ENCODE measurements around the gene KAT2A. TPM values are rescaled to one million over a fixed set of nuclear protein-coding genes. Genes with fewer than 3 reads are reported as not detected.
A peak's percentile ranks its signal among the peaks of the same experiment; 100 is the strongest.

KAT2A gene
- total RNA-seq, 4 donors from 2014 or later = 25.3 to 55.5 (median 37.1) TPM

GRCh38 chr17:42068979-42069378 lies 52.2 kb downstream of the KAT2A start:
- no peak for DNase-seq (ENCODE audit: low spot score in 2 of 2)
- TF ChIP-seq POLR2A (IDR thresholded peaks at IDR 0.05) = no peak
- no peak for TF ChIP-seq CTCF (IDR thresholded peaks at IDR 0.05)
- H3K4me3 ChIP-seq (ENCODE audit: low read depth, poor library complexity, severe bottlenecking) = no peak overlapping the region
- 78 to 85% methylated on average over 3 of the region's 3 CpGs for WGBS, 2 donors
- intact Hi-C loops (cut with DNase I; ENCODE audit: low total_unique reads) = loop anchor here (5.0 kb wide), 1 partner anchor 48 kb away; no protein-coding TSS in a partner anchor

GRCh38 chr17:42067371-42068091 lies 53.6 kb downstream of the KAT2A start:
- peak; percentile 56 to 95 for DNase-seq (ENCODE audit: low spot score in 2 of 2)
- intact Hi-C loops (cut with DNase I; ENCODE audit: low total_unique reads) = loop anchor here (5.0 kb wide), 1 partner anchor 50 kb away; no protein-coding TSS in a partner anchor
- 15 to 17% methylated on average over 11 to 12 of the region's 12 CpGs for WGBS, 2 donors
- TF ChIP-seq POLR2A (IDR thresholded peaks at IDR 0.05) (no peak), CTCF (IDR thresholded peaks at IDR 0.05) (peak in 1 of 3 donors; percentile 74)
- H3K4me3 ChIP-seq (ENCODE audit: low read depth, poor library complexity, severe bottlenecking) = no peak overlapping the region

- 73 to 78% methylated on average over 2 of the region's 2 CpGs for WGBS, 2 donors
- DNase-seq (ENCODE audit: low spot score in 2 of 2) = no peak
- H3K4me3 ChIP-seq (ENCODE audit: low read depth, poor library complexity, severe bottlenecking) = no peak overlapping the region
- TF ChIP-seq CTCF (IDR thresholded peaks at IDR 0.05) (no peak), POLR2A (IDR thresholded peaks at IDR 0.05) (no peak)
- intact Hi-C loops (cut with DNase I; ENCODE audit: low total_unique reads) = loop anchor here (5.0 kb wide), 1 partner anchor 52 kb away; no protein-coding TSS in a partner anchor
Observed at GRCh38 chr17:42065201-42065600, 56.0 kb downstream of the KAT2A start.

Other genes starting within 250 kb of the KAT2A start
- gene ACLY, start 202.4 kb downstream of the KAT2A start, total RNA-seq = 10 to 100 TPM; 50.3 to 73.0 (median 62.4) TPM
- gene ODAD4, start 190.8 kb downstream of the KAT2A start, total RNA-seq = under 1 TPM in 3 of 4 donors, not detected in 1; 0.13 to 0.42 (median 0.20) TPM
- 10 to 100 TPM; 37.2 to 63.8 (median 44.5) TPM for gene CNP, start 154.6 kb downstream of the KAT2A start, total RNA-seq
- 10 to 100 TPM; 48.8 to 85.5 (median 63.7) TPM for gene DNAJC7, start 103.9 kb downstream of the KAT2A start, total RNA-seq
- 10 to 100 TPM; 44.6 to 57.9 (median 52.3) TPM for gene NKIRAS2, start 101.3 kb downstream of the KAT2A start, total RNA-seq
- 1 to 10 TPM in 3 of 4 donors, under 1 TPM in 1; 0.97 to 1.8 (median 1.5) TPM for gene C17orf113, start 70.8 kb downstream of the KAT2A start, total RNA-seq
- 1 to 10 TPM in 1 of 4 donors, under 1 TPM in 1, not detected in 2; 0.29 to 1.3 TPM for gene ZNF385C, start 22.9 kb downstream of the KAT2A start, total RNA-seq
- gene DHX58, start 8.7 kb downstream of the KAT2A start, total RNA-seq = 10 to 100 TPM in 3 of 4 donors, 1 to 10 TPM in 1; 7.5 to 16.5 (median 12.1) TPM
- gene HSPB9, start 1.4 kb upstream of the KAT2A start, total RNA-seq = under 1 TPM in 1 of 4 donors, not detected in 3; 0.23 TPM
- gene RAB5C, start 33.6 kb upstream of the KAT2A start, total RNA-seq = 100 to 1,000 TPM in 1 of 4 donors, 10 to 100 TPM in 3; 74.0 to 104 (median 87.4) TPM
- gene KCNH4, start 59.8 kb upstream of the KAT2A start, total RNA-seq = not detected
- not detected for gene HCRT, start 64.1 kb upstream of the KAT2A start, total RNA-seq
- 10 to 100 TPM; 14.6 to 51.8 (median 20.7) TPM for gene GHDC, start 73.1 kb upstream of the KAT2A start, total RNA-seq
- 10 to 100 TPM; 40.2 to 72.4 (median 50.5) TPM for gene STAT5B, start 155.0 kb upstream of the KAT2A start, total RNA-seq
- gene STAT5A, start 167.1 kb upstream of the KAT2A start, total RNA-seq = 10 to 100 TPM; 25.1 to 60.9 (median 48.0) TPM